Mesendoderm (in vitro differentiated cells): Measurements from ENCODE around the gene IGFBP6. TPM values are rescaled to one million over a fixed set of nuclear protein-coding genes. Genes with fewer than 3 reads are reported as not detected.
A peak's percentile ranks its signal among the peaks of the same experiment; 100 is the strongest.

ENCODE experiments used
- DNase-seq: peaks from one replicate; pipeline ENCODE4 v3.0.0; 2013
- H2AK5ac ChIP-seq: 2 replicates; pipeline ENCODE4 v1.6.1; 2013; ENCODE audit warnings: low read length, inconsistent platforms
- H2BK120ac ChIP-seq: 2 replicates; pipeline ENCODE4 v1.6.1; 2013; ENCODE audit warnings: low read depth, mild to moderate bottlenecking, low read length, moderate library complexity, mixed read lengths
- H2BK15ac ChIP-seq: replicated peaks from 2 replicates; pipeline ENCODE4 v1.6.1; 2013; ENCODE audit warnings: low read depth, mild to moderate bottlenecking, moderate library complexity
- H2BK5ac ChIP-seq: 2 replicates; pipeline ENCODE4 v1.6.1; 2013; ENCODE audit warnings: low read length, inconsistent platforms
- H3K18ac ChIP-seq: 2 replicates; pipeline ENCODE4 v1.6.1; 2013; ENCODE audit warnings: mild to moderate bottlenecking, low read length, mixed read lengths
- H3K23ac ChIP-seq: one replicate; pipeline ENCODE4 v1.6.1; 2013; ENCODE audit warnings: low read length
- H3K27ac ChIP-seq: 2 replicates; pipeline ENCODE4 v1.5.1; 2013; ENCODE audit warnings: low read depth, mild to moderate bottlenecking, inconsistent platforms, low read length, moderate library complexity
- H3K27me3 ChIP-seq: 2 replicates; pipeline ENCODE4 v1.6.1; 2013; ENCODE audit warnings: low read length, control low read depth, mild to moderate bottlenecking, inconsistent platforms; ENCODE audit not compliant: insufficient read depth, poor library complexity
- H3K36me3 ChIP-seq: 2 replicates; pipeline ENCODE4 v1.6.1; 2013; ENCODE audit warnings: low read length, inconsistent platforms; ENCODE audit not compliant: control insufficient read depth, insufficient read depth
- H3K4ac ChIP-seq: one replicate; pipeline ENCODE4 v1.6.1; 2013; ENCODE audit warnings: low read depth, mild to moderate bottlenecking, low read length, moderate library complexity
- H3K4me1 ChIP-seq: 2 replicates; pipeline ENCODE4 v1.6.1; 2013; ENCODE audit warnings: low read depth, low read length, inconsistent platforms; ENCODE audit not compliant: control insufficient read depth
- H3K4me2 ChIP-seq: 2 replicates; pipeline ENCODE4 v1.6.1; 2013; ENCODE audit warnings: low read length
- H3K4me3 ChIP-seq: 2 replicates; pipeline ENCODE4 v1.5.1; 2013; ENCODE audit warnings: mild to moderate bottlenecking, low read length
- H3K56ac ChIP-seq: one replicate; pipeline ENCODE4 v1.6.1; 2013; ENCODE audit warnings: low read length
- H3K79me1 ChIP-seq: 2 replicates; pipeline ENCODE4 v1.6.1; 2013; ENCODE audit warnings: low read length, inconsistent platforms
- H3K79me2 ChIP-seq: 2 replicates; pipeline ENCODE4 v1.6.1; 2013; ENCODE audit warnings: mild to moderate bottlenecking, low read length; ENCODE audit not compliant: control insufficient read depth, insufficient read depth
- H3K9ac ChIP-seq: 2 replicates; pipeline ENCODE4 v1.6.1; 2013; ENCODE audit warnings: low read length, inconsistent platforms
- H4K5ac ChIP-seq: one replicate; pipeline ENCODE4 v1.6.1; 2013; ENCODE audit warnings: low read length
- H4K8ac ChIP-seq: one replicate; pipeline ENCODE4 v1.6.1; 2013; ENCODE audit warnings: low read depth, mild to moderate bottlenecking, control low read depth, low read length, moderate library complexity
- WGBS: extraction: QIAGEN DNeasy Blood & Tissue Kit; methylation state at CpG from one replicate; pipeline ENCODE4 v1.1.7; 2013; ENCODE audit warnings: low lambda C conversion rate, missing lambda C conversion rate; ENCODE audit not compliant: insufficient coverage; ENCODE audit errors: extremely low coverage; 5-methylcytosine and 5-hydroxymethylcytosine counted together
- small RNA-seq: library from polyadenylated mRNA; stranded (forward); fragments of <200 nt; extraction: miRNeasy Mini kit (QIAGEN cat#:217004); gene quantifications from one replicate; pipeline ENCODE3, GENCODE V24; 2013; ENCODE audit not compliant: insufficient read depth

IGFBP6 gene

GRCh38 chr12:53145383-53146260 lies 48.2 kb downstream of the IGFBP6 start:
- Histone ChIP-seq H2BK5ac (no peak overlapping the region), H3K27me3 (no peaks in the 10 kb centered on the region), H2BK120ac (no peak overlapping the region), H3K18ac (no peak overlapping the region), H3K4ac (no peak overlapping the region), H3K79me1 (no peaks in the 10 kb centered on the region), H3K36me3 (no peaks in the 10 kb centered on the region), H3K56ac (peak overlapping the region; percentile 10), H3K23ac (no peak overlapping the region), H2BK15ac (no peak overlapping the region), H3K79me2 (no peaks in the 10 kb centered on the region), H3K4me2 (no peak overlapping the region), H3K9ac (no peak overlapping the region), H3K4me1 (no peaks in the 10 kb centered on the region), H3K4me3 (no peak overlapping the region), H4K8ac (no peak overlapping the region), H4K5ac (no peak overlapping the region), H2AK5ac (peak overlapping the region; percentile 23), H3K27ac (no peak overlapping the region)
- no CpG with 5 or more reads among the region's 5 CpGs for WGBS
- no peak for DNase-seq

GRCh38 chr12:53147181-53147580 lies 49.7 kb downstream of the IGFBP6 start:
- H3K9ac ChIP-seq = no peak overlapping the region
- no peak overlapping the region for H3K23ac ChIP-seq
- no peaks in the 10 kb centered on the region for H3K36me3 ChIP-seq
- H3K27me3 ChIP-seq = no peaks in the 10 kb centered on the region
- no peak overlapping the region for H3K27ac ChIP-seq
- no peak overlapping the region for H3K18ac ChIP-seq
- no peak overlapping the region for H3K4me2 ChIP-seq
- no peaks in the 10 kb centered on the region for H3K79me2 ChIP-seq
- no peaks in the 10 kb centered on the region for H3K4me1 ChIP-seq
- H3K56ac ChIP-seq = no peak overlapping the region
- WGBS = no CpG with 5 or more reads among the region's 5 CpGs
- H2BK15ac ChIP-seq = no peak overlapping the region
- H4K5ac ChIP-seq = no peak overlapping the region
- no peak overlapping the region for H3K4ac ChIP-seq
- H3K4me3 ChIP-seq = no peak overlapping the region
- no peaks in the 10 kb centered on the region for H3K79me1 ChIP-seq
- no peak overlapping the region for H2AK5ac ChIP-seq
- no peak overlapping the region for H2BK120ac ChIP-seq
- H2BK5ac ChIP-seq = no peak overlapping the region
- no peak for DNase-seq
- no peak overlapping the region for H4K8ac ChIP-seq

GRCh38 chr12:53147653-53148052 lies 50.2 kb downstream of the IGFBP6 start:
- Histone ChIP-seq H3K27me3 (no peaks in the 10 kb centered on the region), H4K8ac (no peak overlapping the region), H3K9ac (no peak overlapping the region), H3K79me2 (no peaks in the 10 kb centered on the region), H3K36me3 (no peaks in the 10 kb centered on the region), H4K5ac (no peak overlapping the region), H3K4me1 (no peaks in the 10 kb centered on the region), H3K4ac (no peak overlapping the region), H3K27ac (no peak overlapping the region), H3K23ac (no peak overlapping the region), H3K18ac (no peak overlapping the region), H3K4me2 (no peak overlapping the region), H3K79me1 (no peaks in the 10 kb centered on the region), H2AK5ac (no peak overlapping the region), H2BK120ac (no peak overlapping the region), H2BK5ac (no peak overlapping the region), H3K56ac (no peak overlapping the region), H2BK15ac (no peak overlapping the region), H3K4me3 (no peak overlapping the region)
- no CpG with 5 or more reads among the region's 15 CpGs for WGBS
- no peak for DNase-seq

GRCh38 chr12:53151039-53151438 lies 53.6 kb downstream of the IGFBP6 start:
- no peak overlapping the region for H3K4me3 ChIP-seq
- no peak overlapping the region for H3K4ac ChIP-seq
- WGBS = no CpG with 5 or more reads among the region's 6 CpGs
- H3K4me1 ChIP-seq = no peaks in the 10 kb centered on the region
- H3K18ac ChIP-seq = no peak overlapping the region
- no peak overlapping the region for H3K23ac ChIP-seq
- H2BK120ac ChIP-seq = no peak overlapping the region
- no peaks in the 10 kb centered on the region for H3K79me2 ChIP-seq
- DNase-seq = no peak
- H3K36me3 ChIP-seq = no peaks in the 10 kb centered on the region
- H3K27me3 ChIP-seq = no peaks in the 10 kb centered on the region
- no peak overlapping the region for H2BK5ac ChIP-seq
- no peak overlapping the region for H4K8ac ChIP-seq
- H3K9ac ChIP-seq = no peak overlapping the region
- H2BK15ac ChIP-seq = no peak overlapping the region
- H3K56ac ChIP-seq = no peak overlapping the region
- no peak overlapping the region for H4K5ac ChIP-seq
- no peak overlapping the region for H2AK5ac ChIP-seq
- no peaks in the 10 kb centered on the region for H3K79me1 ChIP-seq
- no peak overlapping the region for H3K4me2 ChIP-seq
- peak overlapping the region; percentile 11 for H3K27ac ChIP-seq

Small RNAs within 50 kb of the gene (small RNA-seq; reads per million reads assigned to genes)
- gene HIGD1AP1 (not detected), gene MIR6757 (not detected), gene RNU6-333P (not detected)
